Measurements from ENCODE around the gene PAX5.

- TF ChIP-seq ZNF136 (CRISPR knock-in tag; IDR thresholded peaks at IDR 0.05; ENCODE audit: low read depth) = no peak
- no peak for TF ChIP-seq SIN3B (IDR thresholded peaks at IDR 0.05; ENCODE audit: low read length)
- no peak for TF ChIP-seq NFIC (IDR thresholded peaks at IDR 0.05; ENCODE audit: low read length)
- TF ChIP-seq ZNF335 (CRISPR knock-in tag; IDR thresholded peaks at IDR 0.05) = no peak
- no peak for TF ChIP-seq EZH2 (conservative IDR thresholded peaks at IDR 0.05; ENCODE audit: low read depth, low read length)
- TF ChIP-seq HNRNPL (IDR thresholded peaks at IDR 0.05; ENCODE audit: low read depth, low read length) = no peak
- TF ChIP-seq, protein P1, sequence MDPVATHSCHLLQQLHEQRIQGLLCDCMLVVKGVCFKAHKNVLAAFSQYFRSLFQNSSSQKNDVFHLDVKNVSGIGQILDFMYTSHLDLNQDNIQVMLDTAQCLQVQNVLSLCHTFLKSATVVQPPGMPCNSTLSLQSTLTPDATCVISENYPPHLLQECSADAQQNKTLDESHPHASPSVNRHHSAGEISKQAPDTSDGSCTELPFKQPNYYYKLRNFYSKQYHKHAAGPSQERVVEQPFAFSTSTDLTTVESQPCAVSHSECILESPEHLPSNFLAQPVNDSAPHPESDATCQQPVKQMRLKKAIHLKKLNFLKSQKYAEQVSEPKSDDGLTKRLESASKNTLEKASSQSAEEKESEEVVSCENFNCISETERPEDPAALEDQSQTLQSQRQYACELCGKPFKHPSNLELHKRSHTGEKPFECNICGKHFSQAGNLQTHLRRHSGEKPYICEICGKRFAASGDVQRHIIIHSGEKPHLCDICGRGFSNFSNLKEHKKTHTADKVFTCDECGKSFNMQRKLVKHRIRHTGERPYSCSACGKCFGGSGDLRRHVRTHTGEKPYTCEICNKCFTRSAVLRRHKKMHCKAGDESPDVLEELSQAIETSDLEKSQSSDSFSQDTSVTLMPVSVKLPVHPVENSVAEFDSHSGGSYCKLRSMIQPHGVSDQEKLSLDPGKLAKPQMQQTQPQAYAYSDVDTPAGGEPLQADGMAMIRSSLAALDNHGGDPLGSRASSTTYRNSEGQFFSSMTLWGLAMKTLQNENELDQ (CRISPR knock-in tag; IDR thresholded peaks at IDR 0.05; ENCODE audit: borderline replicate concordance) = no peak
- no peak for TF ChIP-seq ZNF3 (CRISPR knock-in tag; IDR thresholded peaks at IDR 0.05)
- no peak for TF ChIP-seq EP300 (IDR thresholded peaks at IDR 0.05; ENCODE audit: low read depth in 2 of 2, low read length in 2 of 2)
- no peak for TF ChIP-seq EP300 (CRISPR knock-in tag; IDR thresholded peaks at IDR 0.05; ENCODE audit: borderline replicate concordance)
- no peak for TF ChIP-seq MAZ (IDR thresholded peaks at IDR 0.05; ENCODE audit: borderline replicate concordance, low read depth, low read length)
- TF ChIP-seq MAZ (CRISPR knock-in tag; IDR thresholded peaks at IDR 0.05; ENCODE audit: low read depth) = no peak
These were observed 140.2 kb downstream of the PAX5 start for GRCh38 chr9:36893911-36894310.

All from HepG2 (cell line).